Activated B cell treated with CpG ODN at 0.5 μM for 24 hours (primary cell): Measurements from ENCODE around the gene TNNC1. TPM values are rescaled to one million over a fixed set of nuclear protein-coding genes. Genes with fewer than 3 reads are reported as not detected.

Experiments
- ATAC-seq: fragments of 200-7000 bp; cut with Tn5 transposase; one replicate; pipeline ENCODE4 v1.10.0; 2021; ENCODE audit warnings: low read depth, mild to moderate bottlenecking, moderate library complexity
- CTCF ChIA-PET: fragments of 350-600 bp; sonication (Branson Sonifier 250); formaldehyde crosslinking; loops from one replicate; lab custom pipeline; 2021; ENCODE audit warnings: antibody characterized with exemption; lab: Charles Lee
- POLR2A ChIA-PET: fragments of 350-600 bp; sonication (Branson Sonifier 250); formaldehyde crosslinking; loops from one replicate; lab custom pipeline; 2021; ENCODE audit warnings: antibody characterized with exemption; lab: Charles Lee
- DNase-seq: peaks from one replicate; pipeline ENCODE4 v3.0.0; 2022
- H3K27ac Mint-ChIP-seq: one replicate; pipeline ENCODE4 v1.8.0; 2020; ENCODE audit warnings: mixed read lengths
- H3K27me3 Mint-ChIP-seq: one replicate; pipeline ENCODE4 v1.8.0; 2021; ENCODE audit warnings: mixed read lengths
- H3K36me3 Mint-ChIP-seq: one replicate; pipeline ENCODE4 v1.8.0; 2021; ENCODE audit warnings: low read depth, mixed read lengths
- H3K4me1 Mint-ChIP-seq: one replicate; pipeline ENCODE4 v1.8.0; 2021; ENCODE audit warnings: mixed read lengths
- H3K4me3 Mint-ChIP-seq: one replicate; pipeline ENCODE4 v1.8.0; 2020; ENCODE audit warnings: mild to moderate bottlenecking, mixed read lengths
- H3K9me3 Mint-ChIP-seq: one replicate; pipeline ENCODE4 v1.8.0; 2020; ENCODE audit warnings: mixed read lengths
- CTCF ChIP-seq: fragments of 200-600 bp; IDR thresholded peaks from one replicate; pipeline ENCODE4 v1.8.0; 2022; ENCODE audit warnings: antibody characterized with exemption, mild to moderate bottlenecking
- intact Hi-C: fragments of 100-400 bp; cut with micrococcal nuclease; formaldehyde crosslinking; loops from one replicate; pipeline ENCODE4 v1.15.1; 2024
- total RNA-seq: library from RNA; stranded (reverse); gene quantifications from 2 replicates; pipeline ENCODE4 v1.2.3, GENCODE V29; 2022

TNNC1 gene
- total RNA-seq, 1 donor from 2014 or later = not detected

- no peak for DNase-seq
- Mint-ChIP-seq H3K27ac (no peak overlapping the region), H3K27me3 (no peaks in the 10 kb centered on the region), H3K4me3 (no peak overlapping the region), H3K4me1 (peaks cover 4% of the 10 kb centered on the region), H3K36me3 (no peaks in the 10 kb centered on the region), H3K9me3 (no peaks in the 10 kb centered on the region)
- ChIA-PET POLR2A (interaction anchor here (0.7 kb wide), 1 partner anchor 399 kb away, joined by 4 read pairs; no protein-coding TSS in a partner anchor), CTCF (no interaction called here)
- intact Hi-C loops = no loop called here
- no peak for TF ChIP-seq CTCF
- ATAC-seq = no peak
Observed at GRCh38 chr3:52432691-52433141, 21.1 kb downstream of the TNNC1 start.

DNA sequence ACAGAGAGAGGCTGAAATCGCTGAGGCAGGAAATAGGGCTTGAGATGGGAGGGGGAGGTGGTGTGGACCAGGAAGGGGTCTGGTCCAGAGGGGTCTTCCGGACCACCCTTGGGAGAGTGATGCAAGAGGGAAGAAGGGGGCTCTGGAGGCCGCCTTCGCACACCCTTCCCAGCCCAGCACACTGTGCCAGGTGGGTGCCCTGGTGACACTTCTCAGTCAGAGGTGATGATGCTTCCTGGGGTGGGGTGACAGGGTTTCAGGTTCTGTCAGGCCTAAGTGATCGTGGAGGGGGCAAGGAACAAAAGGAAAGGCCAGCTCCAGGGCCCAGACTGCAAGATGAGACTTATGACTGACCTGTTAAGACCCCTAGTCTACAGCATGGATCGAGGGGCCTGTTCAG, 21.6 kb downstream of the TNNC1 start:
- H3K9me3 Mint-ChIP-seq = no peaks in the 10 kb centered on the region

GRCh38 chr3:52431459-52432223, 22.2 kb downstream of the TNNC1 start:
- Mint-ChIP-seq H3K9me3 (no peaks in the 10 kb centered on the region), H3K4me3 (no peak overlapping the region), H3K27me3 (no peaks in the 10 kb centered on the region), H3K27ac (no peak overlapping the region), H3K4me1 (peaks cover 4% of the 10 kb centered on the region), H3K36me3 (no peaks in the 10 kb centered on the region)
- ATAC-seq = no peak
- DNase-seq = no peak
- TF ChIP-seq CTCF = no peak
- ChIA-PET CTCF (interaction anchor here (0.9 to 1.2 kb wide), 2 partner anchors 15 to 17 kb away, joined by 3 read pairs; no protein-coding TSS in a partner anchor), POLR2A (interaction anchor here (0.8 kb wide), 1 partner anchor 104 kb away, joined by 3 read pairs; the partner anchor contains the start of gene UQCC5)
- intact Hi-C loops = no loop called here

More for the DNA sequence above, 21.6 kb downstream of the TNNC1 start:
- no peak overlapping the region for H3K27ac Mint-ChIP-seq
- DNase-seq (no peak), ATAC-seq (no peak)
- H3K4me3 Mint-ChIP-seq = no peak overlapping the region
- ChIA-PET CTCF (no interaction called here), POLR2A (no interaction called here)
- no peaks in the 10 kb centered on the region for H3K27me3 Mint-ChIP-seq
- no peak for TF ChIP-seq CTCF
- H3K4me1 Mint-ChIP-seq = peaks cover 4% of the 10 kb centered on the region
- H3K36me3 Mint-ChIP-seq = no peaks in the 10 kb centered on the region
- intact Hi-C loops = no loop called here

- no peak overlapping the region for H3K4me3 Mint-ChIP-seq
- DNase-seq (no peak), ATAC-seq (no peak)
- H3K27ac Mint-ChIP-seq = no peak overlapping the region
- TF ChIP-seq CTCF = no peak
- H3K9me3 Mint-ChIP-seq = no peaks in the 10 kb centered on the region
- H3K27me3 Mint-ChIP-seq = no peaks in the 10 kb centered on the region
- H3K36me3 Mint-ChIP-seq = no peaks in the 10 kb centered on the region
- ChIA-PET POLR2A (no interaction called here), CTCF (interaction anchor here (0.9 to 1.2 kb wide), 2 partner anchors 17 to 18 kb away, joined by 3 read pairs; no protein-coding TSS in a partner anchor)
- intact Hi-C loops = no loop called here
- H3K4me1 Mint-ChIP-seq = peaks cover 4% of the 10 kb centered on the region
Observed at GRCh38 chr3:52430416-52430810, 23.4 kb downstream of the TNNC1 start.

- ATAC-seq = no peak
- no peak overlapping the region for H3K27ac Mint-ChIP-seq
- no peak for TF ChIP-seq CTCF
- H3K4me3 Mint-ChIP-seq = no peak overlapping the region
- ChIA-PET POLR2A (no interaction called here), CTCF (interaction anchor here (2.3 to 3.4 kb wide), 2 partner anchors 17 kb away, joined by 11 to 37 read pairs; no protein-coding TSS in a partner anchor)
- H3K4me1 Mint-ChIP-seq = peaks cover 4% of the 10 kb centered on the region
- H3K36me3 Mint-ChIP-seq = no peaks in the 10 kb centered on the region
- intact Hi-C loops = no loop called here
- no peaks in the 10 kb centered on the region for H3K9me3 Mint-ChIP-seq
- DNase-seq = no peak
- H3K27me3 Mint-ChIP-seq = no peaks in the 10 kb centered on the region
Observed at GRCh38 chr3:52429779-52430415, 23.9 kb downstream of the TNNC1 start.
